IMR-90 (cell line): ENCODE data around the gene TCF20. TPM values are rescaled to one million over a fixed set of nuclear protein-coding genes. Genes with fewer than 3 reads are reported as not detected.

Experiments used
- ATAC-seq: fragments of 200-7000 bp; cut with Tn5 transposase; 2 replicates; pipeline ENCODE4 v1.9.1; 2020; ENCODE audit warnings: low read depth, mild to moderate bottlenecking, moderate library complexity
- BruUV-seq: library from RNA; stranded (reverse); fragments of 400-500 nt; replicated peaks from 2 replicates; lab custom pipeline; 2021; lab: Mats Ljungman, UMichigan
- CTCF ChIA-PET: fragments of 300-600 bp; formaldehyde crosslinking; extraction: SDS; loops from one replicate; lab custom pipeline; 2021; ENCODE audit warnings: antibody characterized with exemption; lab: Yijun Ruan, JAX
- POLR2A ChIA-PET: fragments of 300-600 bp; sonication (Branson Sonifier 250); formaldehyde crosslinking; loops from one replicate; lab custom pipeline; 2022; ENCODE audit warnings: antibody characterized with exemption; ENCODE audit not compliant: unreplicated experiment; lab: Charles Lee
- DNase-seq: peaks from one replicate; pipeline ENCODE4 v3.0.0; 2013
- H2AFZ ChIP-seq: replicated peaks from 2 replicates; pipeline ENCODE3; 2013; ENCODE audit warnings: low read length, mild to moderate bottlenecking; ENCODE audit not compliant: poor library complexity
- H2AK5ac ChIP-seq: 2 replicates; pipeline ENCODE4 v1.6.1; 2013; ENCODE audit warnings: low read depth, low read length, inconsistent platforms
- H2AK9ac ChIP-seq: replicated peaks from 2 replicates; pipeline ENCODE3; 2013; ENCODE audit warnings: mild to moderate bottlenecking, low read depth, low read length, moderate library complexity; ENCODE audit not compliant: poor library complexity
- H2BK120ac ChIP-seq: 2 replicates; pipeline ENCODE4 v1.6.1; 2013; ENCODE audit warnings: low read depth, low read length, inconsistent platforms
- H2BK15ac ChIP-seq: 3 replicates; pipeline ENCODE4 v1.6.1; 2013; ENCODE audit warnings: low read depth, low read length, inconsistent platforms
- H2BK20ac ChIP-seq: 2 replicates; pipeline ENCODE4 v1.6.1; 2013; ENCODE audit warnings: low read depth, mild to moderate bottlenecking, inconsistent platforms, low read length, moderate library complexity
- H2BK5ac ChIP-seq: 2 replicates; pipeline ENCODE4 v1.6.1; 2013; ENCODE audit warnings: mild to moderate bottlenecking, low read depth, low read length, inconsistent platforms; ENCODE audit not compliant: poor library complexity, severe bottlenecking
- H3K14ac ChIP-seq: replicated peaks from 2 replicates; pipeline ENCODE4 v1.6.1; 2013; ENCODE audit warnings: low read depth, low read length, inconsistent platforms
- H3K18ac ChIP-seq: 2 replicates; pipeline ENCODE4 v1.6.1; 2013; ENCODE audit warnings: low read depth, low read length, control low read depth
- H3K23ac ChIP-seq: 2 replicates; pipeline ENCODE4 v1.6.1; 2013; ENCODE audit warnings: low read depth, low read length, inconsistent platforms
- H3K27ac ChIP-seq: 2 replicates; pipeline ENCODE4 v1.5.1; 2013; ENCODE audit warnings: mild to moderate bottlenecking, control low read depth, low read length; ENCODE audit not compliant: insufficient read depth
- H3K27me3 ChIP-seq: 2 replicates; pipeline ENCODE4 v1.6.1; 2013; ENCODE audit warnings: low read length; ENCODE audit not compliant: control insufficient read depth, insufficient read depth
- H3K36me3 ChIP-seq: 2 replicates; pipeline ENCODE4 v1.6.1; 2013; ENCODE audit warnings: low read length, mixed read lengths; ENCODE audit not compliant: control insufficient read depth, insufficient read depth
- H3K4ac ChIP-seq: 2 replicates; pipeline ENCODE4 v1.6.1; 2013; ENCODE audit warnings: low read depth, low read length, inconsistent platforms
- H3K4me1 ChIP-seq: 2 replicates; pipeline ENCODE4 v1.6.1; 2013; ENCODE audit warnings: low read length, mixed read lengths; ENCODE audit not compliant: control insufficient read depth, insufficient read depth
- H3K4me2 ChIP-seq: 2 replicates; pipeline ENCODE4 v1.6.1; 2013; ENCODE audit warnings: low read depth, mild to moderate bottlenecking, control low read depth, low read length, moderate library complexity
- H3K4me3 ChIP-seq: 2 replicates; pipeline ENCODE4 v1.5.1; 2013; ENCODE audit warnings: low read depth, mild to moderate bottlenecking, control low read depth, low read length, moderate library complexity; ENCODE audit not compliant: insufficient read depth
- H3K56ac ChIP-seq: 2 replicates; pipeline ENCODE4 v1.6.1; 2013; ENCODE audit warnings: low read length, inconsistent platforms; ENCODE audit not compliant: insufficient read depth; ENCODE audit errors: extremely low read depth
- H3K79me1 ChIP-seq, 2 experiments: 2 replicates each; pipeline ENCODE4 v1.6.1; 2013; ENCODE audit warnings: low read length in 2 of 2, inconsistent platforms in 1 of 2, low read depth in 1 of 2
- H3K9ac ChIP-seq: 2 replicates; pipeline ENCODE4 v1.6.1; 2013; ENCODE audit warnings: low read depth, low read length, control low read depth
- H3K9me1 ChIP-seq: 2 replicates; pipeline ENCODE4 v1.6.1; 2013; ENCODE audit warnings: low read length, inconsistent platforms; ENCODE audit not compliant: insufficient read depth
- H3K9me3 ChIP-seq: 2 replicates; pipeline ENCODE4 v1.6.1; 2013; ENCODE audit warnings: low read length; ENCODE audit not compliant: control insufficient read depth, insufficient read depth
- H4K20me1 ChIP-seq: 2 replicates; pipeline ENCODE4 v1.6.1; 2013; ENCODE audit warnings: low read length, inconsistent platforms; ENCODE audit not compliant: insufficient read depth
- H4K5ac ChIP-seq: 2 replicates; pipeline ENCODE4 v1.6.1; 2013; ENCODE audit warnings: mild to moderate bottlenecking, low read depth, low read length, control low read depth
- H4K8ac ChIP-seq, 2 experiments: 2 replicates each; pipeline ENCODE4 v1.6.1; 2013; ENCODE audit warnings: low read depth in 2 of 2, low read length in 2 of 2, control low read depth in 1 of 2, inconsistent platforms in 1 of 2
- H4K91ac ChIP-seq: 2 replicates; pipeline ENCODE4 v1.6.1; 2013; ENCODE audit warnings: low read depth, low read length, inconsistent platforms; ENCODE audit not compliant: insufficient read depth
- CHD1 ChIP-seq: IDR thresholded peaks from 2 replicates; pipeline ENCODE4 v1.6.1; 2012; ENCODE audit warnings: low read depth, low read length, improper control_type of control experiment
- ELK1 ChIP-seq: fragments of 150-350 bp; IDR thresholded peaks from 2 replicates; pipeline ENCODE4 v1.6.1; 2016; ENCODE audit warnings: low read depth, mild to moderate bottlenecking, low read length, moderate library complexity, borderline replicate concordance
- MAZ ChIP-seq: IDR thresholded peaks from 2 replicates; pipeline ENCODE4 v1.6.1; 2012; ENCODE audit warnings: low read depth, mild to moderate bottlenecking, low read length, improper control_type of control experiment, moderate library complexity, borderline replicate concordance
- WGBS, 2 experiments: methylation state at CpG; one replicate each; pipeline versions ENCODE4 v1.1.5 to v1.1.7; 2013; ENCODE audit warnings: missing lambda C conversion rate in 2 of 2; ENCODE audit not compliant: insufficient read length in 1 of 2; ENCODE audit errors: extremely low coverage in 2 of 2; 5-methylcytosine and 5-hydroxymethylcytosine counted together
- dilution Hi-C: fragments of 300-500 bp; cut with HindIII; formaldehyde crosslinking; loops from one replicate; pipeline ENCODE4 v1.14.3; 2018; ENCODE audit warnings: low sequenced_read_pairs; ENCODE audit not compliant: unreplicated experiment
- in situ Hi-C: fragments of 300-500 bp; cut with MboI; formaldehyde crosslinking; loops from 3 replicates; pipeline ENCODE4 v1.14.3; 2019; ENCODE audit warnings: low sequenced_read_pairs, inconsistent platforms, mixed read lengths
- intact Hi-C: fragments of 100-400 bp; cut with micrococcal nuclease; formaldehyde crosslinking; loops from 2 replicates; pipeline ENCODE4 v1.10.0; 2022
- polyA plus RNA-seq, 3 experiments: library from polyadenylated mRNA; depleted of rRNA; stranded (reverse); fragments of >200 nt; gene quantifications; 2 replicates each; pipeline ENCODE4 v1.2.3, GENCODE V29; 2012; ENCODE audit warnings: low replicate concordance in 1 of 3
- total RNA-seq: library from RNA; depleted of rRNA; stranded (reverse); fragments of >200 nt; gene quantifications from 2 replicates; pipeline ENCODE4 v1.2.3, GENCODE V29; 2012

The TCF20 gene
- total and polyA plus RNA-seq, 2 of the 4 experiments (the other 2 are of a cell fraction) = 8.9 to 23.7 TPM

- dilution Hi-C loops (no loop called here), in situ Hi-C loops (no loop called here), intact Hi-C loops (no loop called here)
- Histone ChIP-seq H2AK9ac (no peak overlapping the region), H3K4me1 (no peaks in the 10 kb centered on the region), H4K5ac (no peak overlapping the region), H3K27me3 (peaks cover 13% of the 10 kb centered on the region; the same call in 1 of the 2 replicates), H3K4ac (no peak overlapping the region), H3K4me2 (no peak overlapping the region), H3K27ac (no peak overlapping the region), H3K18ac (no peak overlapping the region), H2AFZ (no peak overlapping the region), H3K56ac (no peak overlapping the region), H2BK120ac (no peak overlapping the region), H3K36me3 (no peaks in the 10 kb centered on the region), H2AK5ac (no peak overlapping the region), H2BK20ac (no peak overlapping the region), H4K20me1 (peaks cover 11% of the 10 kb centered on the region), H4K8ac (no peak overlapping the region), H3K79me1 (no peaks in the 10 kb centered on the region), H2BK15ac (no peak overlapping the region), H3K9me3 (no peaks in the 10 kb centered on the region), H3K14ac (no peak overlapping the region), H3K23ac (no peak overlapping the region), H4K91ac (no peak overlapping the region), H3K4me3 (no peak overlapping the region), H2BK5ac (no peak overlapping the region), H3K9ac (no peak overlapping the region), H3K9me1 (no peaks in the 10 kb centered on the region)
- POLR2A ChIA-PET = no interaction called here
- peak; percentile 94 for ATAC-seq
- 48% methylated on average over 9 of the region's 22 CpGs; no CpG with 5 or more reads in 1 of the 2 experiments for WGBS, 2 experiments
- CTCF ChIA-PET = no interaction called here
- no TSS peak for BruUV-seq
- no peak for TF ChIP-seq CHD1
- peak; percentile 64; the same call in 1 of the 2 replicates for TF ChIP-seq MAZ
- no peak for TF ChIP-seq ELK1
- peak; percentile 41 for DNase-seq
Measured at GRCh38 chr22:42294034-42294985, 23.9 kb upstream of the TCF20 start.
